Endodermal cell (in vitro differentiated cells): ENCODE measurements around the gene SYF2. TPM values are rescaled to one million over a fixed set of nuclear protein-coding genes. Genes with fewer than 3 reads are reported as not detected.
"Not testable (repeated sequence)": the region's sequence is repeated elsewhere in the genome, so short reads cannot be mapped to it uniquely, and the experiment has no call there.

Experiments
- DNase-seq: peaks from one replicate; pipeline ENCODE4 v3.0.0-alpha.2; 2017
- H3K27ac ChIP-seq: 2 replicates; pipeline ENCODE4 v1.5.1; 2013; ENCODE audit warnings: mild to moderate bottlenecking, low read depth, low read length, moderate library complexity
- H3K27me3 ChIP-seq: 2 replicates; pipeline ENCODE4 v1.6.1; 2013; ENCODE audit warnings: mild to moderate bottlenecking, low read length, moderate library complexity; ENCODE audit not compliant: insufficient read depth, control insufficient read depth, poor library complexity, severe bottlenecking
- H3K36me3 ChIP-seq: 2 replicates; pipeline ENCODE4 v1.7.0; 2013; ENCODE audit warnings: mild to moderate bottlenecking, low read length, moderate library complexity; ENCODE audit not compliant: control insufficient read depth, insufficient read depth
- H3K4me1 ChIP-seq: one replicate; pipeline ENCODE4 v1.7.0; 2013; ENCODE audit warnings: low read length; ENCODE audit not compliant: control insufficient read depth, insufficient read depth
- H3K4me3 ChIP-seq: 2 replicates; pipeline ENCODE4 v1.5.1; 2013; ENCODE audit warnings: mild to moderate bottlenecking, low read length, moderate library complexity
- H3K9ac ChIP-seq: 2 replicates; pipeline ENCODE4 v1.6.1; 2013; ENCODE audit warnings: mild to moderate bottlenecking, low read length, moderate library complexity; ENCODE audit not compliant: poor library complexity, severe bottlenecking; ENCODE audit errors: extremely low read depth
- H3K9me3 ChIP-seq: 2 replicates; pipeline ENCODE4 v1.6.1; 2013; ENCODE audit warnings: mild to moderate bottlenecking, low read length, moderate library complexity; ENCODE audit not compliant: control insufficient read depth
- H3K27ac Mint-ChIP-seq: 2 replicates; pipeline ENCODE4 v1.8.0; 2020; ENCODE audit warnings: mixed read lengths
- H3K27me3 Mint-ChIP-seq: 2 replicates; pipeline ENCODE4 v1.8.0; 2021; ENCODE audit warnings: mild to moderate bottlenecking, mixed read lengths; ENCODE audit not compliant: insufficient read depth
- H3K36me3 Mint-ChIP-seq: 2 replicates; pipeline ENCODE4 v1.8.0; 2020; ENCODE audit warnings: low read depth, mixed read lengths
- H3K4me1 Mint-ChIP-seq: 2 replicates; pipeline ENCODE4 v1.8.0; 2020; ENCODE audit warnings: mixed read lengths
- H3K4me3 Mint-ChIP-seq: 2 replicates; pipeline ENCODE4 v1.8.0; 2020; ENCODE audit warnings: mild to moderate bottlenecking, moderate library complexity, mixed read lengths
- H3K9me3 Mint-ChIP-seq: 2 replicates; pipeline ENCODE4 v1.8.0; 2020; ENCODE audit warnings: mild to moderate bottlenecking, mixed read lengths
- CTCF ChIP-seq: fragments of 200-600 bp; sonication (generic); conservative IDR thresholded peaks from 2 replicates; pipeline ENCODE4 v1.5.0; 2021; ENCODE audit warnings: antibody characterized with exemption, mild to moderate bottlenecking
- WGBS, 2 experiments: methylation state at CpG; one replicate each; pipeline versions ENCODE4 v1.1.5 to v1.1.7; 2013; ENCODE audit warnings: missing lambda C conversion rate in 2 of 2, mixed read lengths in 1 of 2; ENCODE audit not compliant: insufficient coverage in 1 of 2, insufficient read length in 1 of 2; 5-methylcytosine and 5-hydroxymethylcytosine counted together
- long read RNA-seq, 4 experiments: library from polyadenylated mRNA in 2 of 4; library from RNA in 1 of 4; library from capped mRNA in 1 of 4; stranded (forward) in 3 of 4; unstranded in 1 of 4; transcript quantifications; one replicate each; pipeline ENCODE4 v2.0.0, GENCODE V29; 2020 to 2021; ENCODE audit warnings: inconsistent platforms in 1 of 4
- polyA plus RNA-seq, 2 experiments: library from polyadenylated mRNA; stranded (reverse); fragments of 50-300 nt; gene quantifications; one replicate each; pipeline ENCODE4 v1.2.3, GENCODE V29; 2013
- total RNA-seq, 2 donors: library from RNA; stranded (reverse); fragmentation: NEBNext Ultra II Directional in 1 of 2; extraction: Animal tissue kit (Norgen Biotek cat#: 25700) in 1 of 2; gene quantifications; 2 replicates in 1 of 2; 3 replicates in 1 of 2; pipeline ENCODE4 v1.2.1, GENCODE V29; 2021

Gene SYF2
- 10 to 100 TPM; 36.4 to 38.0 TPM for total RNA-seq
- 51.9 TPM for polyA plus RNA-seq (2013, experiment 1 of 2)
- 53.0 TPM for polyA plus RNA-seq (2013, experiment 2 of 2)
- long read RNA-seq, experiment 1, transcript SYF2-201 (7 exons, 1,345 nt), result major isoform, 21 of 33 reads
- long read RNA-seq, experiment 1, partial matches to known transcripts, result 11 of 33 reads
- long read RNA-seq, experiment 1, other reads (novel, unspliced or antisense), result 1 of 33 reads
- long read RNA-seq, experiment 2, transcript SYF2-201 (7 exons, 1,345 nt), result major isoform, 69 of 73 reads
- long read RNA-seq, experiment 2, partial matches to known transcripts, result 1 of 73 reads
- long read RNA-seq, experiment 2, other reads (novel, unspliced or antisense), result 2 of 73 reads
- long read RNA-seq, experiment 3, transcript SYF2-201 (7 exons, 1,345 nt), result major isoform, 66 of 76 reads
- long read RNA-seq, experiment 3, partial matches to known transcripts, result 5 of 76 reads
- long read RNA-seq, experiment 3, other reads (novel, unspliced or antisense), result 3 of 76 reads
- long read RNA-seq, experiment 4, transcript SYF2-201 (7 exons, 1,345 nt), result major isoform, 282 of 297 reads
- long read RNA-seq, experiment 4, partial matches to known transcripts, result 13 of 297 reads
- long read RNA-seq, experiment 4, other reads (novel, unspliced or antisense), result 1 of 297 reads

GRCh38 chr1:25232027-25232865 is at the start of gene SYF2:
TSS of gene SYF2 (minus strand) at chr1:25232502. CDS start at chr1:25232467, 35 bp downstream.
- H3K36me3 Mint-ChIP-seq, result peaks cover 33% of the 10 kb centered on the region
- Histone ChIP-seq H3K9ac (peak within 1 kb of the TSS; percentile 83), H3K27me3 (no peaks in the 10 kb centered on the region), H3K9me3 (no peaks in the 10 kb centered on the region), H3K4me1 (no peaks in the 10 kb centered on the region), H3K4me3 (peak within 1 kb of the TSS; percentile 84), H3K27ac (peak within 1 kb of the TSS; percentile 79), H3K36me3 (peaks cover 31% of the 10 kb centered on the region)
- H3K4me1 Mint-ChIP-seq, result peaks cover 12% of the 10 kb centered on the region
- no peaks in the 10 kb centered on the region for H3K9me3 Mint-ChIP-seq
- 0% methylated on average over 27 to 54 of the region's 54 CpGs for WGBS, 2 experiments
- DNase-seq, result peak; percentile 96
- H3K4me3 Mint-ChIP-seq, result no peak within 1 kb of the TSS
- H3K27ac Mint-ChIP-seq, result no peak within 1 kb of the TSS
- TF ChIP-seq CTCF, result no peak
- H3K27me3 Mint-ChIP-seq, result no peaks in the 10 kb centered on the region

GRCh38 chr1:25279693-25280111 is 47.4 kb upstream of the SYF2 start:
- not testable (repeated sequence) for H3K36me3 Mint-ChIP-seq, H3K9me3 Mint-ChIP-seq, H3K36me3 ChIP-seq, H3K9me3 ChIP-seq, DNase-seq, H3K4me1 Mint-ChIP-seq, H3K4me1 ChIP-seq, H3K4me3 ChIP-seq, H3K27me3 Mint-ChIP-seq, H3K4me3 Mint-ChIP-seq, H3K9ac ChIP-seq, H3K27me3 ChIP-seq, H3K27ac Mint-ChIP-seq, H3K27ac ChIP-seq
- 80 to 89% methylated on average over 1 to 4 of the region's 5 CpGs for WGBS, 2 experiments

GRCh38 chr1:25278790-25279189 is 46.5 kb upstream of the SYF2 start:
- H3K27ac Mint-ChIP-seq, H3K9me3 ChIP-seq, H3K9me3 Mint-ChIP-seq, H3K4me1 Mint-ChIP-seq, H3K36me3 ChIP-seq, H3K27me3 ChIP-seq, H3K27me3 Mint-ChIP-seq, H3K27ac ChIP-seq, H3K9ac ChIP-seq, H3K36me3 Mint-ChIP-seq, DNase-seq, H3K4me3 Mint-ChIP-seq, H3K4me1 ChIP-seq, H3K4me3 ChIP-seq: not testable (repeated sequence)
- 90% methylated on average over 2 of the region's 8 CpGs; no CpG with 5 or more reads in 1 of the 2 experiments for WGBS, 2 experiments

GRCh38 chr1:25278358-25278757 is 46.1 kb upstream of the SYF2 start:
- WGBS, 2 experiments, result 60 to 78% methylated on average over 1 to 2 of the region's 2 CpGs
- H3K9me3 Mint-ChIP-seq, H3K4me1 Mint-ChIP-seq, H3K9ac ChIP-seq, H3K4me3 ChIP-seq, H3K27me3 ChIP-seq, H3K27me3 Mint-ChIP-seq, H3K36me3 ChIP-seq, H3K36me3 Mint-ChIP-seq, H3K4me1 ChIP-seq, H3K4me3 Mint-ChIP-seq, H3K27ac ChIP-seq, H3K9me3 ChIP-seq, H3K27ac Mint-ChIP-seq, DNase-seq: not testable (repeated sequence)

GRCh38 chr1:25277295-25277694 is 45.0 kb upstream of the SYF2 start:
- 90% methylated on average over 1 of the region's 1 CpG; no CpG with 5 or more reads in 1 of the 2 experiments for WGBS, 2 experiments
- H3K36me3 Mint-ChIP-seq, H3K27me3 ChIP-seq, H3K27me3 Mint-ChIP-seq, H3K9me3 Mint-ChIP-seq, H3K4me3 Mint-ChIP-seq, H3K9ac ChIP-seq, DNase-seq, H3K9me3 ChIP-seq, H3K4me1 Mint-ChIP-seq, H3K27ac Mint-ChIP-seq, H3K36me3 ChIP-seq, H3K27ac ChIP-seq, H3K4me3 ChIP-seq, H3K4me1 ChIP-seq: not testable (repeated sequence)

GRCh38 chr1:25275648-25276047 is 43.3 kb upstream of the SYF2 start:
- H3K27ac Mint-ChIP-seq, H3K27ac ChIP-seq, H3K27me3 Mint-ChIP-seq, H3K36me3 ChIP-seq, H3K9me3 Mint-ChIP-seq, H3K4me1 ChIP-seq, H3K27me3 ChIP-seq, H3K4me1 Mint-ChIP-seq, H3K9me3 ChIP-seq, H3K9ac ChIP-seq, H3K4me3 ChIP-seq, H3K4me3 Mint-ChIP-seq, DNase-seq, H3K36me3 Mint-ChIP-seq: not testable (repeated sequence)
- WGBS, 2 experiments, result 83 to 92% methylated on average over 2 to 3 of the region's 4 CpGs
